Brain pericyte (primary cell): Measurements from ENCODE around the gene CABCOCO1.

ENCODE experiments used
- DNase-seq: peaks from one replicate; pipeline ENCODE4 v3.0.0-alpha.2; 2012; ENCODE audit warnings: low read depth, low spot score

The CABCOCO1 gene

DNA sequence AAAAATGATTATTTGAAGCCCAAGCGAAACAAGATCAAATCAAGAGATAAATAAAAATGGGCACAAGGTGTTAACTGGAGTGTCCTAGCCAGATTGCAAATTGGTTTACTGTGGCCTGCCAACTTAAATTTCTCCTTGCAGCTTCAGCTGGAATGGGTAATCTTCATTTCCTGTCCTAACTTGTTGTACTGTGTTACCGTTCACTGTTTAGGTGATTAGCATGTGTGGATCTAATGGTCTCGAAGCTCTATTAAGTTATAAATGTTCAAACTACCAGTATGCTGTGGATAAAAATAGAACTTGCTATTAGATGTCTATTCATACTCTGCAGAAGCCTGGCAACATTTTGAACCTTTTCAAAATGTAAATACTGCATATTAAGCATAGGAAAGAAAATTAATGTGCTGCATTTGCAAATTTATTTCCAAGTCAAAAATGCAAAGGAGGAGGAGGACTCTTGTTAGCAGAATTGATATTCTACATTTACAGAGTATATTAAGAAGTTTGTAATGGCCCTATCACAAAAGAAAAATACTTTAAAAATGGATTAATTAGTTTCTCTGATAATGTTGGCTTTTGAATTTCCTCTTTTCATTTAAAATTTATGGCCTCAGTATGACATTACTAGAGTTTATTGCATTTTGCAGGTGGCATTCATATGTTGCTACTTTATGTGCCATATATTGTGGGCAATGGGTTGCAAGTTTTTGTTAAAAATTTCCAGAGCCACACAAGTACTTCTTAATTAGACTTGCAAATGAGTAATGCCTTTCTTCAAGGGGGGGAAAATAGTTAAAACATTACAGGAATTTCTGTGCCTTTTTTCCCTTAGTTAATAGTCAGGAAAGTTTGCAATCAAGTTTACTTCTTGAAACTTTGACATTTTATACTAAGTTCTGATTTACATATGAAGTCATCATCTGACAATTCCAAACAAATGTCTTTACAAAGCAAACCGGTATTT lies 92.1 kb downstream of the CABCOCO1 start:
- no peak for DNase-seq

GRCh38 chr10:61757001-61757400 lies 94.3 kb downstream of the CABCOCO1 start:
- DNase-seq: no peak

GRCh38 chr10:61757525-61758397 lies 95.0 kb downstream of the CABCOCO1 start:
- no peak for DNase-seq

DNA sequence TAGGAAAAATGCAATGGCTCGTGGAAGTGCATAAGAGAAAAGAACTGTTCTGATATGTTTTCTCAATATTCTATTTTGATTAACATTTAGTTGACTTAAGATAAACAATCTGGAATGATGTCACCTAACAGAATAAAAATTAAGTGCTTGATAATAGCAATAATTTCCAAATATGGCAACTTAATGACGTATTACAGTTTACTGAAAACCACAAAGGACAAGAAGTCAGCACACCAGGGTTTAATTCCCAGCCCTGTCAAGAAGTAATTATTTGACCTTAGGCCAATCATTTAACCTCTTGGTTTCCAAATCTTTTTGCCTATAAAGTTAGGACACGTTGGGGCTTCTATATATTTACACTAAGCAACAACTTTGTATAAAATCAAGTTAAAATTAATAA lies 95.7 kb downstream of the CABCOCO1 start:
- DNase-seq: no peak

GRCh38 chr10:61759751-61760150 lies 97.0 kb downstream of the CABCOCO1 start:
- DNase-seq: no peak

DNA sequence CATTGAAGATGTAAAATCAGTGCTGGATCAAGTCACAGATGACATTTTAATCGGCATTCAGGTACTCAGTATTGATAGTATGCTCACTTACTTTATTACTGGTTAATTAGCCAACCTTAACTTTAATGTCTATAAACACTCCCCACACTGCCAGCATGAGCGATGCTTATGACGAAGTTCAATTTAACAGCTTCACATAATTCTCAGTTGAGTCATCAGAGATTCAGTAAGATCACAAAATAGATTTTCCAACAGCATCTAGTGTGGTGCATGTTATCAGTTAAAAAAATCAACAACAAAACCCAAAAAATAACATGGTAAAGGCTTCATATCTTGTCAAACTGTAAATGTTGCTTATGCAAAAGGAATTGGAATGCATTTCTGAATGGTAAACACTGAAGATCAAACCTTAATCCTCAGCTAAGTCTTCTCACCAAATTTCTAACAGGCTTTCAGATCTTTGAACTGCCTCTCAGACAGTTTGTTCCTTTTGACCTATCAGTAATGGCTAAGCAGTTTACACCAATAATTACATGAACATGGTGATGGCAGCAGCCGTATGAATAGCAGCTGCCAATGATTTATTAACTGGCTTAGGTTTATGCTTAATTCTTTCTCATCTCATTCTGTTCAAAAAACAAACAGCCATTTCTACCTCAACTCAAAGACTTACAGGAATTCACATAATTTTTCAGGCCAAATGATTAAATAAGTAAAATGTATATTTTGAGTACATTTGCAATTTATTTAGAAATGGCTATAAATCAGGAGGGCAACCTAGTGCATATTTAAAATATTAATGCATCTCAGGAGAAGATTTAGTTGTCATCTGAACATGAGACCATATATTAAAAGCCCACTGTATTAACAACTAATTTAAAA lies 98.5 kb downstream of the CABCOCO1 start:
- no peak for DNase-seq

GRCh38 chr10:61761825-61762217 lies 99.1 kb downstream of the CABCOCO1 start:
- DNase-seq: no peak

- DNase-seq: no peak
Observed at GRCh38 chr10:61763778-61764177, 101.0 kb downstream of the CABCOCO1 start.

DNA sequence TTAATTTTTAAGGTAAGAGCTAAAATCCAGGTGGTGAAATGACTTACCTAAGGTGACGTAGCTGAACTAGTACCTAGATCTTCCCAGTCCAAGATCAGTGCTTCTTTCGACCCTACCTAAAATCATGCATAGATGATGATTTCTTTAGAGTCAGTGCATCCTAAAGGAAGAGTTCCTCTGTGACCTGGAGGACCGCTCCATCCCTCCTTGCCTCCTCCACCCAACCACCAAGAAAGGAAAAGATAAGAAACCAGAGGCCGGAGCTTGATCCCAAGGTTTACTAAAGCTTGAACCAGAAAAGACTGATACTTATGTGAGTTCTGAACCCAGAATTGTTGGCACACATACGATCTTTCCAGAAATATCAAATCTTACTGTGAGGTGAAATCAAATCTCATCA lies 101.8 kb downstream of the CABCOCO1 start:
- DNase-seq: no peak

GRCh38 chr10:61765176-61766087 lies 102.7 kb downstream of the CABCOCO1 start:
- no peak for DNase-seq

DNA sequence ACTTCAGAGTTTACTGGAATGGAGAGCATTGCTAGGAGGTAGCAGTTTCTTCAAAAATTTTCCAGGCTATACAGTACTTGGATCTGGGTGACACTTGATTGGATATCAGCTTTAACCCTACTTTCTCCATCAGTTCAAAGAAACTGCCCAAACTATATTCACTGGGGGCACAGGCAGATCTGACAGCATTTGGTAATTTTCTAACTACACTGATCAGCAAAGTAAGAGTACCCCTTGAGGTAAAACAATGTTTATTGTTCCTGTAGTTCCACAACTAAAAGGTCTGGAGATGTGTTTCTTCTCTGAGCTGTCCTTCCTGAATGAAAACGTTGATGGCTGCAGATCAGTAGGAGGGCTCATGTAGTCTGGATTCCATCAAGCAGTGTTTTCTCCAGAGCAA lies 104.2 kb downstream of the CABCOCO1 start:
- no peak for DNase-seq

GRCh38 chr10:61774031-61774430 lies 111.3 kb downstream of the CABCOCO1 start:
- no peak for DNase-seq

DNA sequence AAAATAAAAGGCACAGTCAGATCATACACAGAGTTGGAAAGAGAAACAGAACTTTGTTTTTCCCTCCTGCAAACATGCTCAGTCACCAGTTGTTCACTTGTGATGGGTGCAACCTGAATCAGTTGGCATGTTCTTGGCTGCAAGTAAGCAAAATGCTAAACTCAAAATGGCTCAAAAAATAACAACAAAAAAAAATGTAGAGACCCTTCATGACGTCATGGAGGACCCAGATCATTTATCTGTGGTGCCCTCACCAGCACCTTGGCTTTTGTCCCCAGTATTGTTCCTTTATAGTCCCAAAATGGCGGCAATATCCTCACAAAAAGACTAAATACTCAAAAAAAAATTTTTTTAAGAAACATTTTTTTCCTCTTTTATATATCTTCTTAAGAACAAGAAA lies 112.4 kb downstream of the CABCOCO1 start:
- DNase-seq: no peak

GRCh38 chr10:61776615-61777266 lies 114.0 kb downstream of the CABCOCO1 start:
- no peak for DNase-seq

GRCh38 chr10:61778137-61778536 lies 115.4 kb downstream of the CABCOCO1 start:
- no peak for DNase-seq

GRCh38 chr10:61779276-61779675 lies 116.5 kb downstream of the CABCOCO1 start:
- no peak for DNase-seq

GRCh38 chr10:61779950-61780659 lies 117.4 kb downstream of the CABCOCO1 start:
- DNase-seq: no peak

GRCh38 chr10:61780732-61781131 lies 118.0 kb downstream of the CABCOCO1 start:
- DNase-seq: no peak

- DNase-seq: no peak
Observed at GRCh38 chr10:61781969-61782403, 119.3 kb downstream of the CABCOCO1 start.
